HEK293 (cell line): ENCODE results near the gene BRD3.

Source experiments
- GLIS1 ChIP-seq: fragments of 450-650 bp; formaldehyde crosslinking; IDR thresholded peaks from 2 replicates; pipeline ENCODE4 v1.5.1; 2016; ENCODE audit warnings: missing biosample characterization, missing genetic modification characterization
- KLF9 ChIP-seq: fragments of 450-650 bp; formaldehyde crosslinking; IDR thresholded peaks from 2 replicates; pipeline ENCODE4 v1.5.1; 2016; ENCODE audit warnings: missing biosample characterization, missing genetic modification characterization, low read depth
- MEIS1 ChIP-seq: sonication (generic); formaldehyde crosslinking; IDR thresholded peaks from 2 replicates; pipeline ENCODE4 v1.8.1; 2022; ENCODE audit warnings: missing genetic modification reagents, mild to moderate bottlenecking, borderline replicate concordance
- PATZ1 ChIP-seq: fragments of 450-650 bp; formaldehyde crosslinking; IDR thresholded peaks from 2 replicates; pipeline ENCODE4 v1.5.1; 2016; ENCODE audit warnings: missing biosample characterization, missing genetic modification characterization
- PRDM10 ChIP-seq: fragments of 450-650 bp; formaldehyde crosslinking; IDR thresholded peaks from 2 replicates; pipeline ENCODE4 v1.5.1; 2016; ENCODE audit warnings: missing biosample characterization, missing genetic modification characterization
- PRDM2 ChIP-seq: fragments of 450-650 bp; formaldehyde crosslinking; IDR thresholded peaks from 2 replicates; pipeline ENCODE4 v1.5.1; 2016; ENCODE audit warnings: missing biosample characterization, missing genetic modification characterization, borderline replicate concordance
- SP7 ChIP-seq: fragments of 450-650 bp; formaldehyde crosslinking; IDR thresholded peaks from 2 replicates; pipeline ENCODE4 v1.5.1; 2016; ENCODE audit warnings: missing biosample characterization, missing genetic modification characterization
- TCF7L2 ChIP-seq: IDR thresholded peaks from 2 replicates; pipeline ENCODE4 v1.6.1; 2011; ENCODE audit warnings: low read depth, mild to moderate bottlenecking, inconsistent platforms, low read length, moderate library complexity, borderline replicate concordance
- WT1 ChIP-seq: fragments of 450-650 bp; formaldehyde crosslinking; IDR thresholded peaks from 2 replicates; pipeline ENCODE4 v1.5.1; 2016; ENCODE audit warnings: missing biosample characterization, missing genetic modification characterization
- ZBTB48 ChIP-seq: fragments of 450-650 bp; formaldehyde crosslinking; IDR thresholded peaks from 2 replicates; pipeline ENCODE4 v1.5.1; 2016; ENCODE audit warnings: missing biosample characterization, missing genetic modification characterization
- ZFHX2 ChIP-seq: fragments of 450-650 bp; formaldehyde crosslinking; conservative IDR thresholded peaks from 2 replicates; pipeline ENCODE4 v1.5.1; 2016; ENCODE audit warnings: missing biosample characterization, missing genetic modification characterization
- ZNF138 ChIP-seq: fragments of 450-650 bp; formaldehyde crosslinking; IDR thresholded peaks from 2 replicates; pipeline ENCODE4 v1.5.1; 2016; ENCODE audit warnings: missing biosample characterization, missing genetic modification characterization, borderline replicate concordance
- ZNF223 ChIP-seq: fragments of 450-650 bp; formaldehyde crosslinking; IDR thresholded peaks from 2 replicates; pipeline ENCODE4 v1.5.1; 2016; ENCODE audit warnings: missing biosample characterization, missing genetic modification characterization
- ZNF248 ChIP-seq: fragments of 450-650 bp; formaldehyde crosslinking; IDR thresholded peaks from 2 replicates; pipeline ENCODE4 v1.5.1; 2017; ENCODE audit warnings: missing biosample characterization, missing genetic modification characterization
- ZNF324 ChIP-seq: fragments of 450-650 bp; formaldehyde crosslinking; IDR thresholded peaks from 2 replicates; pipeline ENCODE4 v1.5.1; 2016; ENCODE audit warnings: missing biosample characterization, missing genetic modification characterization
- ZNF335 ChIP-seq: fragments of 450-650 bp; formaldehyde crosslinking; conservative IDR thresholded peaks from 2 replicates; pipeline ENCODE4 v1.5.1; 2016; ENCODE audit warnings: missing biosample characterization, missing genetic modification characterization
- ZNF37A ChIP-seq: fragments of 450-650 bp; IDR thresholded peaks from 2 replicates; pipeline ENCODE4 v1.5.1; 2018; ENCODE audit warnings: missing biosample characterization, missing genetic modification characterization
- ZNF626 ChIP-seq: fragments of 450-650 bp; sonication (Bioruptor Pico); formaldehyde crosslinking; IDR thresholded peaks from 2 replicates; pipeline ENCODE4 v1.5.1; 2018; ENCODE audit warnings: missing biosample characterization, missing genetic modification characterization, inconsistent platforms
- ZNF639 ChIP-seq: fragments of 450-650 bp; formaldehyde crosslinking; IDR thresholded peaks from 2 replicates; pipeline ENCODE4 v1.5.1; 2016; ENCODE audit warnings: missing biosample characterization, missing genetic modification characterization
- ZNF645 ChIP-seq: fragments of 450-650 bp; formaldehyde crosslinking; IDR thresholded peaks from 2 replicates; pipeline ENCODE4; 2016; ENCODE audit warnings: missing biosample characterization, missing genetic modification characterization
- ZNF777 ChIP-seq: fragments of 450-650 bp; formaldehyde crosslinking; IDR thresholded peaks from 2 replicates; pipeline ENCODE4 v1.5.1; 2017; ENCODE audit warnings: missing biosample characterization, missing genetic modification characterization, borderline replicate concordance
- ZNF843 ChIP-seq: fragments of 450-650 bp; formaldehyde crosslinking; IDR thresholded peaks from 2 replicates; pipeline ENCODE4 v1.5.1; 2016; ENCODE audit warnings: missing biosample characterization, missing genetic modification characterization
- ZSCAN23 ChIP-seq: fragments of 450-650 bp; formaldehyde crosslinking; IDR thresholded peaks from 2 replicates; pipeline ENCODE4 v1.5.1; 2016; ENCODE audit warnings: missing biosample characterization, missing genetic modification characterization
- ZXDB ChIP-seq: fragments of 450-650 bp; formaldehyde crosslinking; IDR thresholded peaks from 2 replicates; pipeline ENCODE4 v1.5.1; 2016; ENCODE audit warnings: missing biosample characterization, missing genetic modification characterization

The BRD3 gene

GRCh38 chr9:134068744-134069479, 1.1 kb upstream of the BRD3 start (continued):
- TF ChIP-seq PRDM10 (tag by site-specific recombination) (peak; percentile 91), MEIS1 (no peak), WT1 (tag by site-specific recombination) (0 out of 2 replicates have a peak, but pooled peaks have one; percentile 11), ZNF645 (tag by site-specific recombination) (no peak), ZXDB (tag by site-specific recombination) (0 out of 2 replicates have a peak, but pooled peaks have one; percentile 40), ZNF843 (peak; percentile 20; the same call in 1 of the 2 replicates), ZNF37A (tag by site-specific recombination) (no peak), ZNF223 (tag by site-specific recombination) (no peak), ZNF248 (tag by site-specific recombination) (no peak), ZNF777 (tag by site-specific recombination) (peak; percentile 29; the same call in 1 of the 2 replicates), KLF9 (tag by site-specific recombination) (peak; percentile 29; the same call in 1 of the 2 replicates), PRDM2 (tag by site-specific recombination) (no peak), ZNF639 (tag by site-specific recombination) (no peak), ZBTB48 (0 out of 2 replicates have a peak, but pooled peaks have one; percentile 10), GLIS1 (tag by site-specific recombination) (peak; percentile 44; the same call in 1 of the 2 replicates), ZNF324 (tag by site-specific recombination) (peak; percentile 64; the same call in 1 of the 2 replicates), ZNF138 (tag by site-specific recombination) (0 out of 2 replicates have a peak, but pooled peaks have one; percentile 18), ZNF626 (no peak), ZFHX2 (peak; percentile 89), ZNF335 (peak; percentile 80), TCF7L2 (no peak), SP7 (tag by site-specific recombination) (peak; percentile 53), PATZ1 (tag by site-specific recombination) (peak; percentile 67; the same call in 1 of the 2 replicates), ZSCAN23 (0 out of 2 replicates have a peak, but pooled peaks have one; percentile 31)
